ENCODE data around the gene SCO2. TPM values are rescaled to one million over a fixed set of nuclear protein-coding genes. Genes with fewer than 3 reads are reported as not detected.

Gene SCO2
- total and polyA plus RNA-seq, 5 donors from 2014 or later = 6.4 to 14.6 (median 8.2) TPM

- Mint-ChIP-seq H3K36me3 (peaks cover 5% of the 10 kb centered on the region), H3K27me3 (peaks cover 4% of the 10 kb centered on the region), H3K4me3 (peak within 1 kb of the TSS; percentile 93 to 97 (median 96)), H3K9me3 (no peaks in the 10 kb centered on the region), H3K27ac (peak within 1 kb of the TSS; percentile 94 to 99 (median 99)), H3K4me1 (peaks cover 0 to 34% (median 16%) of the 10 kb centered on the region in 4 donors)
- Histone ChIP-seq H3K36me3 (ENCODE audit: control insufficient read depth, insufficient read depth, low read length) (peaks cover 11% of the 10 kb centered on the region), H3K27me3 (ENCODE audit: control insufficient read depth, insufficient read depth, low read length) (no peaks in the 10 kb centered on the region), H3K27ac (ENCODE audit: insufficient read depth, low read length, poor library complexity, severe bottlenecking) (peak within 1 kb of the TSS; percentile 95), H3K4me1 (ENCODE audit: control insufficient read depth, insufficient read depth, low read length, poor library complexity, severe bottlenecking) (peaks cover 29% of the 10 kb centered on the region), H3K9me3 (ENCODE audit: control insufficient read depth in 2 of 2, low read length in 2 of 2) (no peaks in the 10 kb centered on the region), H3K4me3 (ENCODE audit: low read depth, low read length) (peak within 1 kb of the TSS; percentile 82)
- DNase-seq = peak; percentile 96 to 97 (median 97)
- peak; percentile 70 to 75 for ATAC-seq (ENCODE audit: low read depth in 2 of 2)
Measured at GRCh38 chr22:50507991-50508884, 17.2 kb downstream of the SCO2 start, which contains the start of gene NCAPH2. Gene NCAPH2, plus strand, starts transcription at chr22:50508224. Its CDS starts 114 bp downstream, at chr22:50508338.

- Mint-ChIP-seq H3K4me3 (peak within 1 kb of the TSS; percentile 93 to 97 (median 96)), H3K27ac (peak within 1 kb of the TSS; percentile 94 to 99 (median 99)), H3K36me3 (peaks cover 5% of the 10 kb centered on the region), H3K27me3 (peaks cover 4% of the 10 kb centered on the region), H3K9me3 (no peaks in the 10 kb centered on the region), H3K4me1 (peaks cover 0 to 30% (median 14%) of the 10 kb centered on the region in 4 donors)
- H3K9me3 ChIP-seq (ENCODE audit: control insufficient read depth in 2 of 2, low read length in 2 of 2) = no peaks in the 10 kb centered on the region
- ATAC-seq (ENCODE audit: low read depth in 2 of 2) = peak; percentile 78 to 79
- DNase-seq = peak; percentile 86 to 89 (median 89)
- peaks cover 29% of the 10 kb centered on the region for H3K4me1 ChIP-seq (ENCODE audit: control insufficient read depth, insufficient read depth, low read length, poor library complexity, severe bottlenecking)
- peak within 1 kb of the TSS; percentile 95 for H3K27ac ChIP-seq (ENCODE audit: insufficient read depth, low read length, poor library complexity, severe bottlenecking)
- no peaks in the 10 kb centered on the region for H3K27me3 ChIP-seq (ENCODE audit: control insufficient read depth, insufficient read depth, low read length)
- peak within 1 kb of the TSS; percentile 82 for H3K4me3 ChIP-seq (ENCODE audit: low read depth, low read length)
- peaks cover 18% of the 10 kb centered on the region for H3K36me3 ChIP-seq (ENCODE audit: control insufficient read depth, insufficient read depth, low read length)
Measured at GRCh38 chr22:50507421-50507990, 17.9 kb downstream of the SCO2 start, which contains the start of gene LMF2. Gene LMF2, minus strand, starts transcription at chr22:50507702. Its CDS starts 27 bp downstream, at chr22:50507675.

- Mint-ChIP-seq H3K27ac (peak overlapping the region; percentile 84 to 92 (median 91)), H3K36me3 (no peaks in the 10 kb centered on the region), H3K4me3 (peak overlapping the region; percentile 90 to 96 (median 93)), H3K27me3 (peaks cover 4% of the 10 kb centered on the region), H3K4me1 (peaks cover 0 to 25% (median 14%) of the 10 kb centered on the region in 4 donors), H3K9me3 (no peaks in the 10 kb centered on the region)
- Histone ChIP-seq H3K27ac (ENCODE audit: insufficient read depth, low read length, poor library complexity, severe bottlenecking) (peak overlapping the region; percentile 91), H3K4me1 (ENCODE audit: control insufficient read depth, insufficient read depth, low read length, poor library complexity, severe bottlenecking) (peaks cover 29% of the 10 kb centered on the region), H3K27me3 (ENCODE audit: control insufficient read depth, insufficient read depth, low read length) (no peaks in the 10 kb centered on the region), H3K36me3 (ENCODE audit: control insufficient read depth, insufficient read depth, low read length) (peaks cover 20% of the 10 kb centered on the region), H3K9me3 (ENCODE audit: control insufficient read depth in 2 of 2, low read length in 2 of 2) (no peaks in the 10 kb centered on the region), H3K4me3 (ENCODE audit: low read depth, low read length) (peak overlapping the region; percentile 75)
- no peak for DNase-seq
- no peak for ATAC-seq (ENCODE audit: low read depth in 2 of 2)
Measured at GRCh38 chr22:50506611-50507420, 18.6 kb downstream of the SCO2 start.

DNA sequence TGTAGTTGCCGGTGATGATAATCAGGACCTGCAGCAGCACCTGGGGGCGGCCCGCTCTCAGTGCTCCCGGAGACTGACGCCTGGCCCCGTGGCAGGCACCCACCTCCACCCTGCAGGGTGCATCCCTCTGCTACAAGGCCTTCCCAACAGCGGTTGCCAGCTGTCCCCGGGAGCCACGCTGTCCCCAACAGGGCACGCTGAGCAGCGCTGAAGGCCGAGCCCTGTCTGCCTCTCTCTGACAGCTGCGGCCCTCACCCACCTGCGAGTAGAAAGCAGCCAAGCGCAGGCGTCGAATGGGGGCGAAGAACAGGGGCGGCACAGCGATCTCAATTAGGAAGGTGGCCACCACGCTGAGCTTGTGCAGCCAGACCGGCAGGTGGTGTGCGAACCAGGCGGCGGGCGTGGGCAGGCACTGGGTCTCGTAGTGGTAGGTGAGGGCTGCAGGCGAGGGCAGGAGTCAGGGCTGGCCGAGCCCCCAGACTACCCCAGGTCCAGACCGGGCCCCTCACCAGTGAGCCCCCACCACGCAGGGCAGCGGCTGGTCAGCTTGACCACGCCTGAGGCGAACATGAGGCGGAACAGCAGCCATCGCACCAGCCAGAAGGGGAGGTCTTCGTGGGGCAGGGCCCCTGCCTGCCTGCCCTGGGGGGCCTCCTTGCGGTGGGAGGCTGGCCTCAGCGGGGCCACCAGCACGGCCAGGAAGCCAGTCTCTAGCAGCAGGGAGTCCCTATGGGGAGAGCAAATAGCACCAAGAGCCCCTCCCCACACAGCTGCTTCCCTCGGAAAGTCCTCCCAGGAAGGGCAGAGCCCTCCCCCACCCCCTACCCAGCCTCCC, 19.4 kb downstream of the SCO2 start:
- peaks cover 0 to 25% (median 14%) of the 10 kb centered on the region in 4 donors for H3K4me1 Mint-ChIP-seq
- Histone ChIP-seq H3K27me3 (ENCODE audit: control insufficient read depth, insufficient read depth, low read length) (no peaks in the 10 kb centered on the region), H3K36me3 (ENCODE audit: control insufficient read depth, insufficient read depth, low read length) (peaks cover 20% of the 10 kb centered on the region), H3K27ac (ENCODE audit: insufficient read depth, low read length, poor library complexity, severe bottlenecking) (peak overlapping the region; percentile 91), H3K4me3 (ENCODE audit: low read depth, low read length) (no peak overlapping the region), H3K4me1 (ENCODE audit: control insufficient read depth, insufficient read depth, low read length, poor library complexity, severe bottlenecking) (peaks cover 29% of the 10 kb centered on the region), H3K9me3 (ENCODE audit: control insufficient read depth in 2 of 2, low read length in 2 of 2) (no peaks in the 10 kb centered on the region)
- peak overlapping the region in 1 of 3 donors; percentile 48 for H3K27ac Mint-ChIP-seq
- no peaks in the 10 kb centered on the region for H3K9me3 Mint-ChIP-seq
- ATAC-seq (ENCODE audit: low read depth in 2 of 2) (no peak), DNase-seq (no peak)
- peaks cover 4% of the 10 kb centered on the region for H3K27me3 Mint-ChIP-seq
- H3K4me3 Mint-ChIP-seq = peak overlapping the region; percentile 61 to 91 (median 80)
- no peaks in the 10 kb centered on the region for H3K36me3 Mint-ChIP-seq

GRCh38 chr22:50505276-50505775, 20.1 kb downstream of the SCO2 start:
- no peaks in the 10 kb centered on the region for H3K27me3 ChIP-seq (ENCODE audit: control insufficient read depth, insufficient read depth, low read length)
- Mint-ChIP-seq H3K4me3 (peak overlapping the region in 2 of 4 donors; percentile 61 to 69), H3K27ac (no peak overlapping the region), H3K36me3 (no peaks in the 10 kb centered on the region), H3K27me3 (peaks cover 4% of the 10 kb centered on the region), H3K4me1 (peaks cover 0 to 25% (median 14%) of the 10 kb centered on the region in 4 donors), H3K9me3 (no peaks in the 10 kb centered on the region)
- DNase-seq (no peak), ATAC-seq (ENCODE audit: low read depth in 2 of 2) (no peak)
- peaks cover 29% of the 10 kb centered on the region for H3K4me1 ChIP-seq (ENCODE audit: control insufficient read depth, insufficient read depth, low read length, poor library complexity, severe bottlenecking)
- no peak overlapping the region for H3K4me3 ChIP-seq (ENCODE audit: low read depth, low read length)
- no peaks in the 10 kb centered on the region for H3K9me3 ChIP-seq (ENCODE audit: control insufficient read depth in 2 of 2, low read length in 2 of 2)
- no peak overlapping the region for H3K27ac ChIP-seq (ENCODE audit: insufficient read depth, low read length, poor library complexity, severe bottlenecking)
- peaks cover 20% of the 10 kb centered on the region for H3K36me3 ChIP-seq (ENCODE audit: control insufficient read depth, insufficient read depth, low read length)

- peaks cover 0 to 24% (median 14%) of the 10 kb centered on the region in 4 donors for H3K4me1 Mint-ChIP-seq
- H3K4me3 ChIP-seq (ENCODE audit: low read depth, low read length) = no peak overlapping the region
- no peak overlapping the region for H3K27ac ChIP-seq (ENCODE audit: insufficient read depth, low read length, poor library complexity, severe bottlenecking)
- no peaks in the 10 kb centered on the region for H3K36me3 Mint-ChIP-seq
- H3K27ac Mint-ChIP-seq = no peak overlapping the region
- peaks cover 20% of the 10 kb centered on the region for H3K36me3 ChIP-seq (ENCODE audit: control insufficient read depth, insufficient read depth, low read length)
- H3K27me3 ChIP-seq (ENCODE audit: control insufficient read depth, insufficient read depth, low read length) = no peaks in the 10 kb centered on the region
- H3K9me3 Mint-ChIP-seq = no peaks in the 10 kb centered on the region
- DNase-seq = no peak
- peaks cover 29% of the 10 kb centered on the region for H3K4me1 ChIP-seq (ENCODE audit: control insufficient read depth, insufficient read depth, low read length, poor library complexity, severe bottlenecking)
- no peak overlapping the region for H3K4me3 Mint-ChIP-seq
- H3K27me3 Mint-ChIP-seq = peaks cover 4% of the 10 kb centered on the region
- no peaks in the 10 kb centered on the region for H3K9me3 ChIP-seq (ENCODE audit: control insufficient read depth in 2 of 2, low read length in 2 of 2)
- ATAC-seq (ENCODE audit: low read depth in 2 of 2) = no peak
Measured at GRCh38 chr22:50504369-50505211, 20.8 kb downstream of the SCO2 start.
